Caco-2 (cell line): ENCODE results near the gene DNAJC10. TPM values are rescaled to one million over a fixed set of nuclear protein-coding genes. Genes with fewer than 3 reads are reported as not detected.
"Not testable (repeated sequence)": the region's sequence is repeated elsewhere in the genome, so short reads cannot be mapped to it uniquely, and the experiment has no call there.

Source experiments
- BruUV-seq: library from RNA; stranded (reverse); fragments of 400-500 nt; replicated peaks from 2 replicates; lab custom pipeline; 2021; lab: Mats Ljungman, UMichigan
- CTCF ChIA-PET: fragments of 300-600 bp; sonication (Branson Sonifier 250); formaldehyde crosslinking; loops from one replicate; lab custom pipeline; 2022; ENCODE audit warnings: antibody characterized with exemption; lab: Charles Lee
- POLR2A ChIA-PET: fragments of 300-600 bp; sonication (Branson Sonifier 250); formaldehyde crosslinking; loops from one replicate; lab custom pipeline; 2022; ENCODE audit warnings: antibody characterized with exemption; lab: Charles Lee
- DNase-seq, 2 experiments: peaks; one replicate each; pipeline versions ENCODE4 v3.0.0 to v3.0.0-alpha.2; 2020 to 2022
- H3K27me3 ChIP-seq: replicated peaks from 2 replicates; pipeline ENCODE4 v1.6.0; 2011; ENCODE audit warnings: low read length; ENCODE audit not compliant: control insufficient read depth, insufficient read depth
- H3K36me3 ChIP-seq: 2 replicates; pipeline ENCODE4 v1.5.1; 2011; ENCODE audit warnings: low read length; ENCODE audit not compliant: control insufficient read depth, insufficient read depth
- H3K4me1 ChIP-seq: fragments of 250-450 bp; sonication (Bioruptor Pico); 2 replicates; pipeline ENCODE4 v1.5.1; 2020; ENCODE audit warnings: mild to moderate bottlenecking
- H3K4me3 ChIP-seq: 2 replicates; pipeline ENCODE4 v1.5.1; 2011; ENCODE audit warnings: low read depth, mild to moderate bottlenecking, control low read depth, low read length
- H3K9me3 ChIP-seq: fragments of 250-450 bp; sonication (Bioruptor Pico); 2 replicates; pipeline ENCODE4 v1.5.1; 2020; ENCODE audit warnings: mild to moderate bottlenecking, moderate library complexity
- H3K27ac Mint-ChIP-seq: one replicate; pipeline ENCODE4 v1.8.0; 2022; ENCODE audit warnings: mixed read lengths; ENCODE audit not compliant: unreplicated experiment
- H3K27me3 Mint-ChIP-seq: one replicate; pipeline ENCODE4 v1.8.0; 2022; ENCODE audit warnings: mixed read lengths; ENCODE audit not compliant: insufficient read depth, unreplicated experiment
- H3K36me3 Mint-ChIP-seq: one replicate; pipeline ENCODE4 v1.8.0; 2022; ENCODE audit warnings: mild to moderate bottlenecking, mixed read lengths; ENCODE audit not compliant: insufficient read depth, unreplicated experiment
- H3K4me1 Mint-ChIP-seq: one replicate; pipeline ENCODE4 v1.8.0; 2022; ENCODE audit warnings: low read depth, mixed read lengths; ENCODE audit not compliant: unreplicated experiment
- H3K4me3 Mint-ChIP-seq: one replicate; pipeline ENCODE4 v1.8.0; 2022; ENCODE audit warnings: mild to moderate bottlenecking, moderate library complexity, mixed read lengths; ENCODE audit not compliant: unreplicated experiment
- H3K9me3 Mint-ChIP-seq: one replicate; pipeline ENCODE4 v1.8.0; 2022; ENCODE audit warnings: mixed read lengths; ENCODE audit not compliant: unreplicated experiment
- CTCF ChIP-seq, 2 experiments: fragments of 200-600 bp in 1 of 2; IDR thresholded peaks; 1 replicate in 1 of 2; 2 replicates in 1 of 2; pipeline versions ENCODE4 v1.5.1 to v1.8.0; 2011 to 2022; ENCODE audit warnings: antibody characterized with exemption in 1 of 2, control low read depth in 1 of 2, inconsistent platforms in 1 of 2, low read depth in 1 of 2, low read length in 1 of 2, mild to moderate bottlenecking in 1 of 2, moderate library complexity in 1 of 2; ENCODE audit not compliant: insufficient read depth in 1 of 2, severe bottlenecking in 1 of 2, unreplicated experiment in 1 of 2
- intact Hi-C: fragments of 100-400 bp; cut with micrococcal nuclease; formaldehyde crosslinking; loops from one replicate; pipeline ENCODE4 v1.10.0; 2022; ENCODE audit not compliant: unreplicated experiment
- total RNA-seq: library from RNA; stranded (reverse); gene quantifications from 2 replicates; pipeline ENCODE4 v1.2.3, GENCODE V29; 2022

The DNAJC10 gene
- total RNA-seq, 1 experiment from 2014 or later = 109 TPM

- no peak overlapping the region for H3K4me3 ChIP-seq
- intact Hi-C loops = no loop called here
- Mint-ChIP-seq H3K27me3 (peaks cover 6% of the 10 kb centered on the region), H3K27ac (no peak overlapping the region), H3K36me3 (no peaks in the 10 kb centered on the region), H3K9me3 (no peaks in the 10 kb centered on the region), H3K4me3 (no peak overlapping the region), H3K4me1 (no peaks in the 10 kb centered on the region)
- BruUV-seq = no TSS peak
- no peaks in the 10 kb centered on the region for H3K36me3 ChIP-seq
- DNase-seq = no peak
- ChIA-PET CTCF (no interaction called here), POLR2A (interaction anchor here (0.7 kb wide), 1 partner anchor 139 kb away, joined by 6 read pairs; no protein-coding TSS in a partner anchor)
- no peak for TF ChIP-seq CTCF (IDR thresholded peaks at IDR 0.05; ENCODE audit: insufficient read depth in 1 of 2, low read depth in 1 of 2, low read length in 1 of 2, severe bottlenecking in 1 of 2, unreplicated experiment in 1 of 2)
- H3K27me3 ChIP-seq = no peaks in the 10 kb centered on the region
- H3K9me3 ChIP-seq = no peaks in the 10 kb centered on the region
- H3K4me1 ChIP-seq = no peaks in the 10 kb centered on the region
These were observed 35.2 kb upstream of the DNAJC10 start for GRCh38 chr2:182680837-182681236.

GRCh38 chr2:182682210-182682609 lies 33.8 kb upstream of the DNAJC10 start:
- Histone ChIP-seq H3K9me3 (no peaks in the 10 kb centered on the region), H3K36me3 (no peaks in the 10 kb centered on the region), H3K27me3 (no peaks in the 10 kb centered on the region), H3K4me1 (no peaks in the 10 kb centered on the region), H3K4me3 (no peak overlapping the region)
- no peaks in the 10 kb centered on the region for H3K27me3 Mint-ChIP-seq
- POLR2A ChIA-PET = interaction anchor here (0.5 kb wide), 2 partner anchors 22 to 777 kb away, joined by 3 to 4 read pairs; no protein-coding TSS in a partner anchor
- no peak for DNase-seq
- no peak overlapping the region for H3K27ac Mint-ChIP-seq
- BruUV-seq = no TSS peak
- H3K4me1 Mint-ChIP-seq = no peaks in the 10 kb centered on the region
- H3K4me3 Mint-ChIP-seq = no peak overlapping the region
- CTCF ChIA-PET = no interaction called here
- no peaks in the 10 kb centered on the region for H3K9me3 Mint-ChIP-seq
- TF ChIP-seq CTCF (IDR thresholded peaks at IDR 0.05; ENCODE audit: insufficient read depth in 1 of 2, low read depth in 1 of 2, low read length in 1 of 2, severe bottlenecking in 1 of 2, unreplicated experiment in 1 of 2) = no peak
- no peaks in the 10 kb centered on the region for H3K36me3 Mint-ChIP-seq
- intact Hi-C loops = no loop called here

- Mint-ChIP-seq H3K9me3 (no peaks in the 10 kb centered on the region), H3K27ac (no peak overlapping the region), H3K4me1 (no peaks in the 10 kb centered on the region), H3K4me3 (no peak overlapping the region), H3K36me3 (no peaks in the 10 kb centered on the region), H3K27me3 (peaks cover 17% of the 10 kb centered on the region)
- intact Hi-C loops = no loop called here
- no peak for DNase-seq
- Histone ChIP-seq H3K4me1 (no peaks in the 10 kb centered on the region), H3K4me3 (no peak overlapping the region), H3K36me3 (no peaks in the 10 kb centered on the region), H3K27me3 (no peaks in the 10 kb centered on the region), H3K9me3 (no peaks in the 10 kb centered on the region)
- POLR2A ChIA-PET = no interaction called here
- no TSS peak for BruUV-seq
- TF ChIP-seq CTCF (IDR thresholded peaks at IDR 0.05; ENCODE audit: insufficient read depth in 1 of 2, low read depth in 1 of 2, low read length in 1 of 2, severe bottlenecking in 1 of 2, unreplicated experiment in 1 of 2) = no peak
- CTCF ChIA-PET = no interaction called here
These were observed 30.5 kb upstream of the DNAJC10 start for GRCh38 chr2:182685559-182685958.

- H3K9me3 Mint-ChIP-seq, CTCF ChIA-PET: not testable (repeated sequence)
These were observed 29.3 kb upstream of the DNAJC10 start for GRCh38 chr2:182686763-182687162.

More at GRCh38 chr2:182686763-182687162, 29.3 kb upstream of the DNAJC10 start:
- H3K4me1 ChIP-seq, H3K36me3 Mint-ChIP-seq, H3K4me3 Mint-ChIP-seq, H3K27me3 ChIP-seq, H3K36me3 ChIP-seq, intact Hi-C loops, BruUV-seq, POLR2A ChIA-PET, H3K27ac Mint-ChIP-seq, H3K4me3 ChIP-seq, H3K9me3 ChIP-seq, DNase-seq, H3K4me1 Mint-ChIP-seq: not testable (repeated sequence)
- H3K27me3 Mint-ChIP-seq = peaks cover 17% of the 10 kb centered on the region
